ENCODE measurements around the gene GNAT1. TPM values are rescaled to one million over a fixed set of nuclear protein-coding genes. Genes with fewer than 3 reads are reported as not detected.
A peak's percentile ranks its signal among the peaks of the same experiment; 100 is the strongest.
"Not testable (repeated sequence)": the region's sequence is repeated elsewhere in the genome, so short reads cannot be mapped to it uniquely, and the experiment has no call there.

The GNAT1 gene
- total RNA-seq, 3 donors from 2014 or later, result not detected

GRCh38 chr3:50205413-50206276 lies 14.2 kb downstream of the GNAT1 start:
- intact Hi-C loops (cut with DNase I; ENCODE audit: low total_unique reads), result no loop called here
- Histone ChIP-seq H3K4me1 (peaks cover 4% of the 10 kb centered on the region in 2 donors), H3K27me3 (peaks cover 0 to 23% of the 10 kb centered on the region in 2 donors), H3K27ac (no peak overlapping the region), H3K36me3 (no peaks in the 10 kb centered on the region), H3K9me3 (no peaks in the 10 kb centered on the region), H3K4me3 (peak overlapping the region; percentile 27 to 68 (median 47))
- no peak for TF ChIP-seq POLR2AphosphoS5 (IDR thresholded peaks at IDR 0.05)
- no peak for TF ChIP-seq POLR2A (IDR thresholded peaks at IDR 0.05)
- no peak for TF ChIP-seq CTCF (IDR thresholded peaks at IDR 0.05)
- DNase-seq (ENCODE audit: low spot score in 2 of 2), result peak in 1 of 2 donors; percentile 36

- H3K36me3 ChIP-seq, result no peaks in the 10 kb centered on the region
- intact Hi-C loops (cut with DNase I; ENCODE audit: low total_unique reads), result no loop called here
- H3K9me3 ChIP-seq, result no peaks in the 10 kb centered on the region
- no peak overlapping the region for H3K27ac ChIP-seq
- TF ChIP-seq CTCF (IDR thresholded peaks at IDR 0.05), result no peak
- TF ChIP-seq POLR2A (IDR thresholded peaks at IDR 0.05), result no peak
- no peak for TF ChIP-seq POLR2AphosphoS5 (IDR thresholded peaks at IDR 0.05)
- DNase-seq (ENCODE audit: low spot score in 2 of 2), result no peak
- H3K4me3 ChIP-seq, result no peak overlapping the region
- peaks cover 4% of the 10 kb centered on the region in 2 donors for H3K4me1 ChIP-seq
- H3K27me3 ChIP-seq, result peaks cover 0 to 23% of the 10 kb centered on the region in 2 donors
Measured at GRCh38 chr3:50207359-50208042, 16.1 kb downstream of the GNAT1 start.

- intact Hi-C loops (cut with DNase I; ENCODE audit: low total_unique reads), result no loop called here
- H3K9me3 ChIP-seq, result no peaks in the 10 kb centered on the region
Measured at GRCh38 chr3:50208677-50209344, 17.4 kb downstream of the GNAT1 start.

GRCh38 chr3:50210176-50210509 lies 18.7 kb downstream of the GNAT1 start:
- no peaks in the 10 kb centered on the region for H3K9me3 ChIP-seq
- peaks cover 0 to 9% of the 10 kb centered on the region in 2 donors for H3K4me1 ChIP-seq
- no peaks in the 10 kb centered on the region for H3K27me3 ChIP-seq
- intact Hi-C loops (cut with DNase I; ENCODE audit: low total_unique reads), result no loop called here
- no peak for DNase-seq (ENCODE audit: low spot score in 2 of 2)
- TF ChIP-seq POLR2A (IDR thresholded peaks at IDR 0.05), result no peak
- no peak overlapping the region for H3K27ac ChIP-seq
- H3K36me3 ChIP-seq, result no peaks in the 10 kb centered on the region
- no peak overlapping the region for H3K4me3 ChIP-seq

More at GRCh38 chr3:50208677-50209344, 17.4 kb downstream of the GNAT1 start:
- Histone ChIP-seq H3K27ac (no peak overlapping the region), H3K4me1 (peaks cover 4 to 14% of the 10 kb centered on the region in 2 donors), H3K27me3 (peaks cover 0 to 11% of the 10 kb centered on the region in 2 donors), H3K4me3 (no peak overlapping the region), H3K36me3 (no peaks in the 10 kb centered on the region)
- no peak for DNase-seq (ENCODE audit: low spot score in 2 of 2)
- TF ChIP-seq POLR2A (IDR thresholded peaks at IDR 0.05), result no peak
- TF ChIP-seq POLR2AphosphoS5 (IDR thresholded peaks at IDR 0.05), result no peak
- no peak for TF ChIP-seq CTCF (IDR thresholded peaks at IDR 0.05)

GRCh38 chr3:50210510-50211367 lies 19.3 kb downstream of the GNAT1 start:
- Histone ChIP-seq H3K27me3 (no peaks in the 10 kb centered on the region), H3K4me1 (peaks cover 0 to 9% of the 10 kb centered on the region in 2 donors), H3K4me3 (no peak overlapping the region), H3K9me3 (no peaks in the 10 kb centered on the region), H3K27ac (no peak overlapping the region), H3K36me3 (no peaks in the 10 kb centered on the region)
- intact Hi-C loops (cut with DNase I; ENCODE audit: low total_unique reads), result no loop called here
- TF ChIP-seq CTCF (IDR thresholded peaks at IDR 0.05), result no peak
- no peak for TF ChIP-seq POLR2AphosphoS5 (IDR thresholded peaks at IDR 0.05)
- TF ChIP-seq POLR2A (IDR thresholded peaks at IDR 0.05), result no peak
- DNase-seq (ENCODE audit: low spot score in 2 of 2), result no peak

- H3K36me3 ChIP-seq; H3K9me3 ChIP-seq; H3K27ac ChIP-seq; H3K4me1 ChIP-seq; H3K4me3 ChIP-seq; H3K27me3 ChIP-seq; DNase-seq (ENCODE audit: low spot score in 2 of 2); intact Hi-C loops (cut with DNase I; ENCODE audit: low total_unique reads): not testable (repeated sequence)
Measured at GRCh38 chr3:50211368-50211717, 19.9 kb downstream of the GNAT1 start.

All from breast epithelium (tissue), 4 donors.